HUES6 (cell line): ENCODE measurements around the gene TMEM52.

Experiments
- H3K27ac ChIP-seq: 2 replicates; pipeline ENCODE4 v1.7.0; 2013; ENCODE audit warnings: low read depth, mild to moderate bottlenecking, low read length, inconsistent platforms
- H3K27me3 ChIP-seq: 2 replicates; pipeline ENCODE4 v1.6.1; 2013; ENCODE audit warnings: low read length; ENCODE audit not compliant: control insufficient read depth, insufficient read depth
- H3K36me3 ChIP-seq: 2 replicates; pipeline ENCODE4 v1.6.1; 2013; ENCODE audit warnings: low read length; ENCODE audit not compliant: control insufficient read depth, insufficient read depth
- H3K4me1 ChIP-seq: 2 replicates; pipeline ENCODE4 v1.6.1; 2013; ENCODE audit warnings: low read length; ENCODE audit not compliant: control insufficient read depth, insufficient read depth
- H3K4me3 ChIP-seq: 2 replicates; pipeline ENCODE4 v1.5.1; 2013; ENCODE audit warnings: low read depth, low read length
- H3K9ac ChIP-seq: one replicate; pipeline ENCODE4 v1.6.1; 2013; ENCODE audit warnings: mild to moderate bottlenecking, low read length
- H3K9me3 ChIP-seq: 2 replicates; pipeline ENCODE4 v1.6.1; 2013; ENCODE audit warnings: low read depth, low read length; ENCODE audit not compliant: control insufficient read depth, insufficient read depth

The TMEM52 gene

GRCh38 chr1:1899266-1899966 is 19.7 kb downstream of the TMEM52 start:
- no peak overlapping the region for H3K9ac ChIP-seq
- H3K27ac ChIP-seq, result no peak overlapping the region
- H3K27me3 ChIP-seq, result no peaks in the 10 kb centered on the region
- peaks cover 4% of the 10 kb centered on the region; the same call in 1 of the 2 replicates for H3K9me3 ChIP-seq
- H3K4me1 ChIP-seq, result peaks cover 19% of the 10 kb centered on the region
- H3K4me3 ChIP-seq, result no peak overlapping the region
- H3K36me3 ChIP-seq, result no peaks in the 10 kb centered on the region

DNA sequence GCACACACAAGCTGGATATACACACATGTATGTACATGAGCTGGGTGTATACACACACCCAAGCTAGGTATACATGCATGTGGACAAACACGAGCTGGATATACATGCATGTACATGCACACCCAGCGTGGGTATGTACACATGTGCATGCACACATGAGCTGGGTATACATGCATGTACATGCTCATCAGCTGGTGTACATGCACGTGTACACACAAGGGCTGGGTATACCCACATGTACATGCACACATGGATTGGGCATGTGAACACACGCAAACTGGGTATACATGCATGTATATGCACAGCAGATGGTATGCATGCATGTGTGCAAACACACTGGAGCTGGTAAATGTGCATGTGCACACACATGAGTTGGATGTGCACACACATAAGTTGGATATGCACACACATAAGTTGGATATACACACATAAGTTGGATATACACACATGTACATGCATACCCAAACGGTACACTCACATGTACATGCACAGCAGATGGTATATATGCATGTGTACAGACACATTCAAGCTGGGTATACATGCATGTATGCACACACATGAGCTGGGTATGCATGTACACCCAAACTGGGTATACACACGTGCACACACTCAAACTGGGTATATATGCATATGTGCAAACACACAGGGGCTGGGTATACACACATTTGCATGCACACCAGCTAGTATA is 20.7 kb downstream of the TMEM52 start:
- Histone ChIP-seq H3K4me1 (peaks cover 23% of the 10 kb centered on the region), H3K27me3 (no peaks in the 10 kb centered on the region), H3K9ac (no peak overlapping the region), H3K36me3 (no peaks in the 10 kb centered on the region), H3K4me3 (no peak overlapping the region), H3K27ac (no peak overlapping the region), H3K9me3 (peaks cover 4% of the 10 kb centered on the region; the same call in 1 of the 2 replicates)

GRCh38 chr1:1895456-1896336 is 23.4 kb downstream of the TMEM52 start:
- Histone ChIP-seq H3K9ac (no peak overlapping the region), H3K27ac (no peak overlapping the region), H3K9me3 (no peaks in the 10 kb centered on the region), H3K4me3 (no peak overlapping the region), H3K27me3 (no peaks in the 10 kb centered on the region), H3K4me1 (peaks cover 31% of the 10 kb centered on the region), H3K36me3 (no peaks in the 10 kb centered on the region)

DNA sequence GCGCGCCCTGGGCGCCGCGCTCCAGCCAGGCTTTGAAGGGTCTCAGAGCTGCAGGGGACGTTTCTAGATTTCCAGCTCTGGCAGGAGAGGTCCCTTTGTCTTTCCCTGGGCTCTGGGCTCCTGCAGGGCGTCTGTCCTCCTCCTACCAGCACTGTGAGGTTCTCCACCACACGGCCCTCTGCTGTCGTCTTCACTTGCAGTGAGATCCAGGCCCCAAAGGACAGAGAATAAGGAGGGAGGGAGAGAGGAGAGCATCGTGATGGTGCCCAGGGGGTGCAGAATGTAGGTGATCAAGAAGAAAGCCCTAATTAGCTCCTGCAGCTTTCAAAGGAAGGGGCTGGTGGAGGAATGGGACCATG is 24.0 kb downstream of the TMEM52 start:
- Histone ChIP-seq H3K9me3 (no peaks in the 10 kb centered on the region), H3K9ac (peak overlapping the region; percentile 40), H3K27me3 (no peaks in the 10 kb centered on the region), H3K4me3 (peak overlapping the region; percentile 41; the same call in 1 of the 2 replicates), H3K4me1 (peaks cover 31% of the 10 kb centered on the region), H3K27ac (no peak overlapping the region), H3K36me3 (no peaks in the 10 kb centered on the region)

DNA sequence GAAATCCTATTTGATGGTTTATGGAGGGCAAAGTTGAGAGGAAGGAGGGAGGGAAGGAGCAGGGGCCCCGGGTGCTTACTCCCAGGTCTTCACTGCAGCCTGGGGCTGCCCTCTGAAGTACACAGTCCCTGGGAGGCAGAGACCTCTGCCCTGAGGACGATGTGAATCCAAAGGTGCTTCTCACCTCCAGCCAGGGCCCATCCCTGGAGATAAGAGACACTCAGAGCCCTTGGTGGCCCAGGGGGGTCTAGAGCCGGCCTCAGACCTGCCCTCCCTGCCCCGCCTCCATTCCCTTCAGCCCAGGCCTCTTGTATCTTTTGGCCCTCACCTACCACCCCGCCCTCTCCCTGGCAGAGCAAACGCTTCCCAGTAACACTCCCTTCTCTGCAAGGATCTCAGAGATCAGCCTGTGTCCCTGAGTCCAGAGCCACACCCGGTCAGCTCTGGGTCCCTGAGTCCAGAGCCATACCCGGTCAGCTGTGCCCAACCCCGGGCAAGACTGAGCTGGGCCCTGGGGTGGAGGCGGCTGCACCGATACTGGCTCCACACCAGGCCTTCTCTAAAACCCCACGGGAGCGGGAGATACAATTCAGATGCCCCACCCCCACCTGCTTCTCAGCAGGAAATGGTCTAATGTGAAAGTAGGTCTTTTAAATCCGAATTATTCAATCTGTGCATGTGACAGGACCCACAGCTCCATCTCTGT is 24.6 kb downstream of the TMEM52 start:
- Histone ChIP-seq H3K4me3 (peak overlapping the region; percentile 41; the same call in 1 of the 2 replicates), H3K4me1 (peaks cover 30% of the 10 kb centered on the region), H3K9ac (peak overlapping the region; percentile 40), H3K36me3 (no peaks in the 10 kb centered on the region), H3K27me3 (no peaks in the 10 kb centered on the region), H3K9me3 (no peaks in the 10 kb centered on the region), H3K27ac (no peak overlapping the region)

- no peak overlapping the region for H3K27ac ChIP-seq
- H3K36me3 ChIP-seq, result no peaks in the 10 kb centered on the region
- H3K9me3 ChIP-seq, result no peaks in the 10 kb centered on the region
- H3K4me3 ChIP-seq, result no peak overlapping the region
- H3K4me1 ChIP-seq, result peaks cover 26% of the 10 kb centered on the region
- no peaks in the 10 kb centered on the region for H3K27me3 ChIP-seq
- no peak overlapping the region for H3K9ac ChIP-seq
These were observed 25.1 kb downstream of the TMEM52 start for GRCh38 chr1:1893997-1894353.

DNA sequence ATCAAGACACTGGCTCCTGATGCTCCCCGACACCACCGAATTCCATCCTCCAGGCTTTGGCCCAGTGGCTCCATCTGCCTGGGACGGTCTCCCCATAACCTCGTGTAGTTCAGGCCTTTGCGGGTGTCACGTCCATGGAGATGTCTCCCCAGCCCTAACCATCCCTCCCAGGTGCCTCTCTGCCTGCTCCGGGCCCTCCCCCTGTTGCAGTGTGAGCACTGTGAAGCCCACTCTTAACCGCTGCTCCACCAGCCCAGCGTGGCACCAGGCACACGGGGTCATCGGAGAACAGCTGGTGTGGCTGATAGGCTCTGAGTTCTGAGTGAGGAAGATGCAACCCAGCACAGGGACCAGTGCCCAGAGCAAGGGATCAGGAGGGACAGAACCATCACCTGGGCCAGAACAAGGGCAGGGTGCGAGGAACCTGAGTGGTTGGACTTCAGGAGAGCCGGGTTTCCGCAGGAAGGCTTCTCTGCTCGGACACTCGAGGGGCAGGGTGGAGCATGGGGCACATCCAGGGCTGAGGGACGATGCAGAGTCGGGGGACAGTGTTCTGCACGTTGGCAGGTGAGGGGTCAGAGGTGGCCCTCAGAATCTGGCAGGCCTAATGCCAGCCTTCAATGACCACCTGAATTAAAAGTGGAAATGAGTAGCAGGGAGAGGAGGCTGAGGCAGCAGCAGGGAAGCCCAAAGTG is 25.6 kb downstream of the TMEM52 start:
- H3K4me1 ChIP-seq, result peaks cover 28% of the 10 kb centered on the region
- H3K27me3 ChIP-seq, result no peaks in the 10 kb centered on the region
- no peak overlapping the region for H3K9ac ChIP-seq
- no peak overlapping the region for H3K4me3 ChIP-seq
- H3K27ac ChIP-seq, result no peak overlapping the region
- no peaks in the 10 kb centered on the region for H3K36me3 ChIP-seq
- H3K9me3 ChIP-seq, result no peaks in the 10 kb centered on the region

GRCh38 chr1:1892763-1893120 is 26.3 kb downstream of the TMEM52 start:
- Histone ChIP-seq H3K4me1 (peaks cover 28% of the 10 kb centered on the region), H3K36me3 (peaks cover 3% of the 10 kb centered on the region; the same call in 1 of the 2 replicates), H3K9ac (no peak overlapping the region), H3K4me3 (no peak overlapping the region), H3K9me3 (no peaks in the 10 kb centered on the region), H3K27me3 (no peaks in the 10 kb centered on the region), H3K27ac (no peak overlapping the region)

DNA sequence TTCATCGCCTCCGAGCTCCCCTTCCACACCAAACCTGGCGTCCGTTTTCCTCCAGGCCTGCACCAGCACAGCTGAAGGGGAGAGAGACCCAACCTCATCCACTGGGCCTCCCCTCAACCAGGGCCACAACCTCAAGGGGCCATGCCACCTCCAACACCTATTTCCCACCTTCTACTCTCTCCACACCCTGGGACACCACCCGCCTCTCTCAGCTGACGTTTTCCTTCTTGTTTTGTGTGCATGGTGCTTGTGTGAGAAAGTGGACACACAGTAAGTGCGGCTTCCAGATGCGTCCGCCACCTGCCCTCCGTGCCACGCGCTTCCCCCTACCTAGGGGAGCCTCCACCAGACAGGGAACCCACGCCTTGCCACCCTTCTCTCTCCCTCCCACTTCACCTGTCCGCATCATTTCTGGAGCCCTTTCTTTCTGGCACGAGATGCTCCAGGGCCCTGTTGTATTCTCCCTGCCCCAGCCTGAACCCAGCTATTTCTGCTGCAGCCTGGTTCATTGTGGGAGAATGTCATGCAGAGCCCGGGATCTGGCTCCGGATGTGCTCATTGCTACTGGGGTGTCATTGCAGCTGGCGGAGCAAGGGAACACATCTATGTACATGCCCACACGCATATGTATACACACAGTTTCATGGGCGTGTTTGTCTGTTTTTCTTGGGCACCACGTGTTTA is 26.9 kb downstream of the TMEM52 start:
- Histone ChIP-seq H3K27ac (no peak overlapping the region), H3K4me3 (peak overlapping the region; percentile 95), H3K27me3 (no peaks in the 10 kb centered on the region), H3K36me3 (peaks cover 3% of the 10 kb centered on the region; the same call in 1 of the 2 replicates), H3K9me3 (no peaks in the 10 kb centered on the region), H3K9ac (peak overlapping the region; percentile 54), H3K4me1 (peaks cover 25% of the 10 kb centered on the region)
